ENCODE results near the gene PRTFDC1. TPM values are rescaled to one million over a fixed set of nuclear protein-coding genes. Genes with fewer than 3 reads are reported as not detected.

The PRTFDC1 gene
- total RNA-seq, 1 experiment from 2014 or later: 15.8 TPM

DNA sequence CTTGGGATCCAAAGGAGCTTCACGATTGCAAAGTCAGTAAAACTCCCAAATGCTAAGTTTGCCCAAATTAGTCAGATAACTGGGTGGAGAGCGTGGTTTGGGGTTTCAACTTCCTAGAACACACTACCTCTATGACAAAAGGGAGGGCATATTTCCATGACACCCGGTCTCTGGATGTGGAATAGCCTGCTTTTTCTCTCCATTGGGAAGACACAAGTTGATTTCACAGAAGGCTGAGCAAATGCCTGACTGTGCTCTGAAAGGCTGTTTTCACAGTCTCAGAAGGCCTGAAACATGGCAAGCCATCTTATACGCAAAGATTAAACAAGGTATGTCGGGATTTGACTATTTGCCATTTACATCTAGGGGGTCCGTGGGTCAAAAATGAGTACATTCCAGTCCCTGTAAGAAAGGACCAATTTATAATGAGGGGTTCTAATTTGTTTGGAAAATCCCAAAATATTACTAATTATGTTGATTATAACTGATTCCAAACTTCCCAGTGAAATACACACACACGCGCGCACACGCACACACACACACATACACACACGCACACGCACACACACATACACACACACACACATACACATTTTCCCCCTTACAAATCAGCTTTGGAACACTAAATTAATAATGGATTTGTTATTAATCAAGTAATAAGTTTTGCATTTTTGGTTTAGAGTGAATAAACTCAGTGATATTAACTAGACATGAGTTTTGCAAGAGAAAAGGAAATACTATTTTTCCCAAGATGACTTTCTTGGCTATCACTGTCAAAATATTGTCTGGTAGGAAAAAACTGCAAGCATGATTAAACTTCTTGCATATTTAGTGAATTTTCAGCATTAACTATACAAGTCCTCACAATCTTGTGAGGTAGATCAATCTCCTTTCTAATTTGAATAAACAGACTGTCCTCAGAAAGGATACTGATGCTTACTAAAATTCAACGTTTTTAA is 105.0 kb downstream of the PRTFDC1 start:
- H3K27ac ChIP-seq: no peak overlapping the region
- TF ChIP-seq EZH2 (IDR thresholded peaks at IDR 0.05; ENCODE audit: low read depth) (no peak), CTCF (conservative IDR thresholded peaks at IDR 0.05) (no peak)
- no peaks in the 10 kb centered on the region for H3K27me3 ChIP-seq (ENCODE audit: insufficient read depth, low read depth)
- peaks cover 28% of the 10 kb centered on the region for H3K4me1 ChIP-seq (replicated peaks; ENCODE audit: insufficient read depth)
- ChIA-PET CTCF (no interaction called here), POLR2A (ENCODE audit: unreplicated experiment) (interaction anchor here (0.7 kb wide), 1 partner anchor 126 kb away, joined by 4 read pairs; no protein-coding TSS in a partner anchor)
- intact Hi-C loops (cut with micrococcal nuclease; ENCODE audit: unreplicated experiment): no loop called here
- H3K79me2 ChIP-seq (ENCODE audit: low read depth): no peaks in the 10 kb centered on the region
- no peaks in the 10 kb centered on the region for H4K20me1 ChIP-seq (ENCODE audit: insufficient read depth)
- H3F3A ChIP-seq (ENCODE audit: insufficient read depth, low read depth): peaks cover 14% of the 10 kb centered on the region
- no peaks in the 10 kb centered on the region for H3K9me2 ChIP-seq (ENCODE audit: insufficient read depth)
- no peaks in the 10 kb centered on the region for H3K9me3 ChIP-seq (ENCODE audit: insufficient read depth, low read depth)
- no peaks in the 10 kb centered on the region for H3K36me3 ChIP-seq (ENCODE audit: low read depth)
- H2AFZ ChIP-seq: no peak overlapping the region
- H3K4me3 ChIP-seq: no peak overlapping the region
- no peak overlapping the region for H3K4me2 ChIP-seq
- BruUV-seq (replicated peaks): no TSS peak
- DNase-seq: no peak

- Histone ChIP-seq H3K36me3 (ENCODE audit: low read depth) (no peaks in the 10 kb centered on the region), H3K27me3 (ENCODE audit: insufficient read depth, low read depth) (no peaks in the 10 kb centered on the region), H3K4me1 (replicated peaks; ENCODE audit: insufficient read depth) (peaks cover 15% of the 10 kb centered on the region), H2AFZ (no peak overlapping the region), H3K27ac (no peak overlapping the region), H4K20me1 (ENCODE audit: insufficient read depth) (no peaks in the 10 kb centered on the region), H3K79me2 (ENCODE audit: low read depth) (no peaks in the 10 kb centered on the region), H3F3A (ENCODE audit: insufficient read depth, low read depth) (peaks cover 2% of the 10 kb centered on the region), H3K4me3 (no peak overlapping the region), H3K4me2 (no peak overlapping the region), H3K9me2 (ENCODE audit: insufficient read depth) (no peaks in the 10 kb centered on the region), H3K9me3 (ENCODE audit: insufficient read depth, low read depth) (no peaks in the 10 kb centered on the region)
- TF ChIP-seq EZH2 (IDR thresholded peaks at IDR 0.05; ENCODE audit: low read depth) (no peak), CTCF (conservative IDR thresholded peaks at IDR 0.05) (no peak)
- intact Hi-C loops (cut with micrococcal nuclease; ENCODE audit: unreplicated experiment): no loop called here
- no peak for DNase-seq
- ChIA-PET POLR2A (ENCODE audit: unreplicated experiment) (no interaction called here), CTCF (no interaction called here)
- no TSS peak for BruUV-seq (replicated peaks)
Observed at GRCh38 chr10:24844742-24845141, 107.7 kb downstream of the PRTFDC1 start.

DNA sequence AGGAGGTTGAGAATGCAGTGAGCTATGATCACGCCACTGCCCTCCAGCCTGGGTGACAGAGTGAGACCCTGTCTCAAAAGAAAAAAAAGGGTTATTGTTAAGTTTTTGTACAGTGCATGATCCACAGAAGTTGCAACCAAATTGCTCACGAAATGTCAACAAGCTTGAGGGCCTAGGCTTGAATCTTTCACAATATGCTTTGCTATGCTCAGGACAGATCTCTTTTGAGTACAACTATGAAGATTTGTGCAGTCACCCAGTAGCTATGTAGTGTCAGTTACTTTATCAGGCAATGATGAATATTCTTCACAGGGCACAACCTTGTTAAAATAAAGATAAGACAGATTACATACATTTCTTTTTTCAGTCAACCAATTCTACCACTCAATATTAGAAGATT is 109.2 kb downstream of the PRTFDC1 start:
- H3K4me3 ChIP-seq: no peak overlapping the region
- no peaks in the 10 kb centered on the region for H3K9me3 ChIP-seq (ENCODE audit: insufficient read depth, low read depth)
- CTCF ChIA-PET: no interaction called here
- H2AFZ ChIP-seq: no peak overlapping the region
- intact Hi-C loops (cut with micrococcal nuclease; ENCODE audit: unreplicated experiment): no loop called here
- no peaks in the 10 kb centered on the region for H3F3A ChIP-seq (ENCODE audit: insufficient read depth, low read depth)
- no peak overlapping the region for H3K27ac ChIP-seq
- TF ChIP-seq CTCF (conservative IDR thresholded peaks at IDR 0.05): no peak
- TF ChIP-seq EZH2 (IDR thresholded peaks at IDR 0.05; ENCODE audit: low read depth): no peak
- no peaks in the 10 kb centered on the region for H3K36me3 ChIP-seq (ENCODE audit: low read depth)
- DNase-seq: peak in 1 of 2 experiments; percentile 44
- peaks cover 3% of the 10 kb centered on the region for H3K4me1 ChIP-seq (replicated peaks; ENCODE audit: insufficient read depth)
- no peaks in the 10 kb centered on the region for H4K20me1 ChIP-seq (ENCODE audit: insufficient read depth)
- H3K27me3 ChIP-seq (ENCODE audit: insufficient read depth, low read depth): no peaks in the 10 kb centered on the region
- POLR2A ChIA-PET (ENCODE audit: unreplicated experiment): no interaction called here
- BruUV-seq (replicated peaks): no TSS peak
- H3K9me2 ChIP-seq (ENCODE audit: insufficient read depth): no peaks in the 10 kb centered on the region
- no peaks in the 10 kb centered on the region for H3K79me2 ChIP-seq (ENCODE audit: low read depth)
- H3K4me2 ChIP-seq: no peak overlapping the region
